ENCODE measurements around the gene RAB11FIP3. TPM values are rescaled to one million over a fixed set of nuclear protein-coding genes. Genes with fewer than 3 reads are reported as not detected.

RAB11FIP3 gene
- total RNA-seq, 1 donor from 2014 or later: 81.5 TPM

DNA sequence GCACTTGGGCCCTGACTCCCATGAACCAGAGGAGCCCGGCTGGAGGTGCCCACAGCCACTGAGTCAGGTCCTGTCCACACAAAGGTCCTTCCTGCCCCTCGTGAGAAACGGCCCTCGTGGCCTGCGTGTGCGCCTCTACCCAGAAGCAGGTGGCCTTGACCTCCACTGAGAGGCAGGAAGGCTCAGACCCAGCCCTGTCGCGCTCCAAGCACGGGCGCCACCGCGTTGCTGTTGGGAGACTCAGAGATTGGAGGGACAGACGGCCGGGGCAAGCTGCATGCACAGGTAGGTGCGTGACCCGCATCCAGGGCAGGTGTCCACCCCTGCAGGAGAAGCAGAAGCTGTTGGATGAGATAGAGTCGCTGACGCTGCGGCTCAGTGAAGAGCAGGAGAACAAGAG, 94.0 kb downstream of the RAB11FIP3 start:
- H3K9me3 Mint-ChIP-seq (ENCODE audit: unreplicated experiment): no peaks in the 10 kb centered on the region
- peaks cover 19% of the 10 kb centered on the region for H3K36me3 Mint-ChIP-seq (ENCODE audit: low read depth, unreplicated experiment)
- peaks cover 12% of the 10 kb centered on the region for H3K27me3 Mint-ChIP-seq (ENCODE audit: unreplicated experiment)
- peak overlapping the region; percentile 67 for H3K4me3 Mint-ChIP-seq (ENCODE audit: unreplicated experiment)
- H3K4me1 Mint-ChIP-seq (ENCODE audit: unreplicated experiment): no peaks in the 10 kb centered on the region
- TF ChIP-seq, protein P1, sequence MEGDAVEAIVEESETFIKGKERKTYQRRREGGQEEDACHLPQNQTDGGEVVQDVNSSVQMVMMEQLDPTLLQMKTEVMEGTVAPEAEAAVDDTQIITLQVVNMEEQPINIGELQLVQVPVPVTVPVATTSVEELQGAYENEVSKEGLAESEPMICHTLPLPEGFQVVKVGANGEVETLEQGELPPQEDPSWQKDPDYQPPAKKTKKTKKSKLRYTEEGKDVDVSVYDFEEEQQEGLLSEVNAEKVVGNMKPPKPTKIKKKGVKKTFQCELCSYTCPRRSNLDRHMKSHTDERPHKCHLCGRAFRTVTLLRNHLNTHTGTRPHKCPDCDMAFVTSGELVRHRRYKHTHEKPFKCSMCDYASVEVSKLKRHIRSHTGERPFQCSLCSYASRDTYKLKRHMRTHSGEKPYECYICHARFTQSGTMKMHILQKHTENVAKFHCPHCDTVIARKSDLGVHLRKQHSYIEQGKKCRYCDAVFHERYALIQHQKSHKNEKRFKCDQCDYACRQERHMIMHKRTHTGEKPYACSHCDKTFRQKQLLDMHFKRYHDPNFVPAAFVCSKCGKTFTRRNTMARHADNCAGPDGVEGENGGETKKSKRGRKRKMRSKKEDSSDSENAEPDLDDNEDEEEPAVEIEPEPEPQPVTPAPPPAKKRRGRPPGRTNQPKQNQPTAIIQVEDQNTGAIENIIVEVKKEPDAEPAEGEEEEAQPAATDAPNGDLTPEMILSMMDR (IDR thresholded peaks at IDR 0.05; ENCODE audit: unreplicated experiment): no peak
- no peak for DNase-seq (ENCODE audit: low spot score)
- H3K27ac Mint-ChIP-seq (ENCODE audit: unreplicated experiment): no peak overlapping the region

DNA sequence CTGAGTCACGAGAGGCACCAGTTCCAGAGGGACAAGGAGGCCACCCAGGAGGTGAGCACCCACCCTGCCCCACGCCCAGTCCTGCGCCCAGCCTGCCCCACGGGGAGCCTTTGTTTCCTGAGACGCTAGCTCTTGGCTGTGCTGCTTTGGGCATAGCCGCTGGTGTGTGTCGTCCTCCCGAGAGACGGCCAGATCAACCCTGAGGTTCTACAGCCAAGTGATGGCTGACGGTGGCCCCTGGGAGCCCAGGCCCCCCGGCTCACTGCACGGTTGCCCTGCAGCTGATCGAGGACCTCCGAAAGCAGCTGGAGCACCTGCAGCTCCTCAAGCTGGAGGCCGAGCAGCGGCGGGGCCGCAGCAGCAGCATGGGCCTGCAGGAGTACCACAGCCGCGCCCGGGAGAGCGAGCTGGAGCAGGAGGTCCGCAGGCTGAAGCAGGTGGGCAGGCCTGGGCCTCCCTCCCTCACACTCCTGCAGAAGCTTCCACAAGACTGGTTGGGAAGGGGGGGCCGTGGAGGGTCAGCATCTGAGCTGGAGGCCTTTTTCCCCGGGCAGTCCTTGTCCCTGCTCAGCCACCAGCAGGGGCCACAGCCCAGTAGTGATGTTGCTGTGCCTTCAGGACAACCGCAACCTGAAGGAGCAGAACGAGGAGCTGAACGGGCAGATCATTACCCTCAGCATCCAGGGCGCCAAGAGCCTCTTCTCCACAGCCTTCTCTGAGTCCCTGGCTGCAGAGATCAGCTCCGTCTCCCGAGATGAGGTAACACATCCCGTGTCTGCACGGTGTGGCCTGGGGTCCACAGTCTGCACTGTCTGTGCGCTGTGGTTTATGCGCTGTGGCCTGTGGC, 94.6 kb downstream of the RAB11FIP3 start:
- TF ChIP-seq, protein P1 (IDR thresholded peaks at IDR 0.05; ENCODE audit: unreplicated experiment): no peak
- H3K27ac Mint-ChIP-seq (ENCODE audit: unreplicated experiment): no peak overlapping the region
- H3K36me3 Mint-ChIP-seq (ENCODE audit: low read depth, unreplicated experiment): peaks cover 15% of the 10 kb centered on the region
- H3K4me1 Mint-ChIP-seq (ENCODE audit: unreplicated experiment): no peaks in the 10 kb centered on the region
- no peak overlapping the region for H3K4me3 Mint-ChIP-seq (ENCODE audit: unreplicated experiment)
- no peaks in the 10 kb centered on the region for H3K9me3 Mint-ChIP-seq (ENCODE audit: unreplicated experiment)
- DNase-seq (ENCODE audit: low spot score): no peak
- H3K27me3 Mint-ChIP-seq (ENCODE audit: unreplicated experiment): peaks cover 12% of the 10 kb centered on the region

DNA sequence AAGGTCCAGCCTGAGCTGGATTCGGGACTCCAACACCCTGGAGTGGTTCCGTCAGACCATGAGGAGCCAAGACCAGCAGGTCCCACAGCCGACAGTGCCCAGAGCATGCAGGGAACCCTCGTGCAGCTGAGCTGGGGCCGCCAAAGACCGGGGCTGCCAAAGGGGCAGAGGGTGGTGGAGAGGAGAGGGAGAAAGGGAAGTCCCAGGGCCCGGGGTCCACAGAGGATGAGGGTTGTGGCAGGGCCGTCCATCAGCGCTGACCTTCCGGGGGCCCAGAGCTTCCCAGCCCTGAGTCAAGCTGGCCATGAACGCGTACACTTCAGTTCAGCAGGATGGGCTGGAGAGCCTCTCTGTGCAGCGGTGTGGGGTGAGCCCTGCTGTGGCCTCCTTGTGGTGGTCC, 95.4 kb downstream of the RAB11FIP3 start:
- H3K36me3 Mint-ChIP-seq (ENCODE audit: low read depth, unreplicated experiment): peaks cover 12% of the 10 kb centered on the region
- H3K27ac Mint-ChIP-seq (ENCODE audit: unreplicated experiment): no peak overlapping the region
- TF ChIP-seq, protein P1 (IDR thresholded peaks at IDR 0.05; ENCODE audit: unreplicated experiment): no peak
- H3K27me3 Mint-ChIP-seq (ENCODE audit: unreplicated experiment): peaks cover 18% of the 10 kb centered on the region
- no peak overlapping the region for H3K4me3 Mint-ChIP-seq (ENCODE audit: unreplicated experiment)
- peaks cover 5% of the 10 kb centered on the region for H3K4me1 Mint-ChIP-seq (ENCODE audit: unreplicated experiment)
- no peak for DNase-seq (ENCODE audit: low spot score)
- no peaks in the 10 kb centered on the region for H3K9me3 Mint-ChIP-seq (ENCODE audit: unreplicated experiment)

DNA sequence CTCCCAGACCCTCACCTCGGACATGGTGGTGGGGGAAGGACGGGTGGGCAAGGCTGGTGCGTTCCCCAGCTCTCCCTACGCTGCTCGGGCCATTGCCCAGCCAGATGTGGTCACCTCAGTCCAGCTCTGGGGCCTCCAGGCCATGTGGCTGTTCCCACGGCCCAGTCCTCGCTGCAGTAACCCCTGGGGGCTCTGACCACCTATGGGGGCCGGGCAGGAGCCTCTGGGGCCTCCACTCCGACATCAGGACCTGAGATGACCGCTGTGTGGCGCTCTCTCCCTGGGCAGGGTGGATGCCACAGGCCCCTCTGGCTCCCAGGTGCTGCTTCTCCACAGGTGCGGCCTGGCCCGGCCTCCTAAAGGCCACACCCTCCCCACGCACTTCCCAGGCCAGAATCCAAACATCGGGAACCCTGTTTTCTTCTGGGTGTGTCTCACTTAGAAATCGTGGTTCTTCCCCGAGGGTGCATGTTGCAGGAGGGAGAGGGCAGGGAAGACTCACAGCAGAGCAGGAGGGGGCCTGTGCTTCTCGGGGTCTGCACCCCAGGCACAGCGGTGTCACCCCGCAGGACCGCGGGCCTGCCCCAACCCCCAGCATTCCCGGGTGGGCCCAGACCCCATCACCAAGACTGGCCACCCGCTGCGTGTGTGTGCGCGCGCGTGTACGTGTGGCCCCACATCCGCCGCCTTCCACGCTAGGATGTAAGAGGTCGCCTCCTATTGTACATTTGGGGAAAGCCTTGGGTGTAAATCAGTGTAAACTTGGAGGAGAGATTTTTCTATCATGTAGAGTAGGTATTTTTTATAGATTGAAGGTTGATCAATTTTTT, 96.1 kb downstream of the RAB11FIP3 start:
- H3K9me3 Mint-ChIP-seq (ENCODE audit: unreplicated experiment): no peaks in the 10 kb centered on the region

More for the DNA sequence above, 96.1 kb downstream of the RAB11FIP3 start:
- no peak overlapping the region for H3K4me3 Mint-ChIP-seq (ENCODE audit: unreplicated experiment)
- peaks cover 12% of the 10 kb centered on the region for H3K36me3 Mint-ChIP-seq (ENCODE audit: low read depth, unreplicated experiment)
- no peak for DNase-seq (ENCODE audit: low spot score)
- TF ChIP-seq, protein P1 (IDR thresholded peaks at IDR 0.05; ENCODE audit: unreplicated experiment): no peak
- no peak overlapping the region for H3K27ac Mint-ChIP-seq (ENCODE audit: unreplicated experiment)
- H3K4me1 Mint-ChIP-seq (ENCODE audit: unreplicated experiment): peaks cover 7% of the 10 kb centered on the region
- peaks cover 19% of the 10 kb centered on the region for H3K27me3 Mint-ChIP-seq (ENCODE audit: unreplicated experiment)

Data from endothelial cell (in vitro differentiated cells).